Measurements from ENCODE around the gene SERF2. TPM values are rescaled to one million over a fixed set of nuclear protein-coding genes. Genes with fewer than 3 reads are reported as not detected.

Gene SERF2
- total RNA-seq, 1 donor from 2014 or later, result 340 TPM

DNA sequence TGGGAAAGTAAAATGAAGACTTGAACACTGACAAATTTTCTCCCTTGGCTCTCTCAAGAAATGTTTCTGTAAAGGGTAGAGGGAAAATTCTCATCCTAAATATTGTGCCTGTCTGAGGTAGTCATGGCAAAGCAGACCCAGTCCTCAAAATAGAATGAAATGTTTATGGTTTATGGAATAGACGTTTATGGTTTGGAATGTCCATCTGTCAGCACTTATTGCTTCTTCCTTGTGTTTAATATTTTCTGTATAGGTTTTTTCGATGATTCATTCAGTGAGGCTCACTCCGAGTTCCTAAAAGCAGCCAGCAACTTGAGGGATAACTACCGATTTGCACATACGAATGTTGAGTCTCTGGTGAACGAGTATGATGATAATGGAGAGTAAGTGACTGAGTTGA lies 29.3 kb upstream of the SERF2 start:
- TF ChIP-seq CTCF (IDR thresholded peaks at IDR 0.05; ENCODE audit: insufficient read depth, low read length, severe bottlenecking), result no peak
- peak; percentile 47 for FAIRE-seq
- no peak for DNase-seq (ENCODE audit: low read depth)
- H3K4me3 ChIP-seq (ENCODE audit: low read depth, low read length), result no peak overlapping the region
- no peaks in the 10 kb centered on the region for H3K27me3 ChIP-seq (ENCODE audit: control insufficient read depth, insufficient read depth, low read length)
- H3K36me3 ChIP-seq (ENCODE audit: control insufficient read depth, insufficient read depth, low read length), result peaks cover 23% of the 10 kb centered on the region

GRCh38 chr15:43763819-43764446 lies 28.2 kb upstream of the SERF2 start:
- no peak for TF ChIP-seq CTCF (IDR thresholded peaks at IDR 0.05; ENCODE audit: insufficient read depth, low read length, severe bottlenecking)
- Histone ChIP-seq H3K4me3 (ENCODE audit: low read depth, low read length) (no peak overlapping the region), H3K27me3 (ENCODE audit: control insufficient read depth, insufficient read depth, low read length) (no peaks in the 10 kb centered on the region), H3K36me3 (ENCODE audit: control insufficient read depth, insufficient read depth, low read length) (peaks cover 25% of the 10 kb centered on the region)
- DNase-seq (ENCODE audit: low read depth), result no peak
- FAIRE-seq, result no peak

DNA sequence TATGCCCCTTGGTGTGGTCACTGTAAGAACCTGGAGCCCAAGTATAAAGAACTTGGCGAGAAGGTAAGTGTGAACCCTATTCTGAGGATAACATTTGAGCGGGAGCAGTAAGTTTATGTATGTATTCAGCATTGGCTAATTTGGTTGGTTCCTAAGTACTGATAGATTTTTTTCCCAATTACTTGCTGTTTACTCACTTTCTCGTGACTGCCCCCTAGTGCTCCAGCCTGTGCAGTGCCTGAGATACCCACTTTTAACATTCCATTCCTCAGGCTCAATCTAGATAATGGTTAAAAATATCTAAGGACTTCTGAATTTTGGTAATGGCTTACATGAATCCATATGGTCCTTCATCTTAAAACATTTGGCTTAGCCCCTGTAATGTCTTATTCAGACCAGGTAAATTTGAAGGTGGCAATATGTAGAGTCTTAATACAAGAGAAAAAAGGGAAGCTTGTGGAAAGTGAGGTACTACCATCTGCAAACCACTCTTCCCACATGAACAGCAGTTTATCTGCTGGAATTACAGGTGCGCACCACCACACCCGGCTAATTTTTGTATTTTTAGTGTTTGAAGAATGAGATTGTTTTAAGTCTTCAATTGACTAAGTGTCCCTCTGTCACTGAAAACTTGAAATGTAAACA lies 22.4 kb upstream of the SERF2 start:
- FAIRE-seq (no peak), DNase-seq (ENCODE audit: low read depth) (peak; percentile 63)
- peak; percentile 73 for TF ChIP-seq CTCF (IDR thresholded peaks at IDR 0.05; ENCODE audit: insufficient read depth, low read length, severe bottlenecking)
- Histone ChIP-seq H3K27me3 (ENCODE audit: control insufficient read depth, insufficient read depth, low read length) (no peaks in the 10 kb centered on the region), H3K36me3 (ENCODE audit: control insufficient read depth, insufficient read depth, low read length) (peaks cover 35% of the 10 kb centered on the region), H3K4me3 (ENCODE audit: low read depth, low read length) (no peak overlapping the region)

DNA sequence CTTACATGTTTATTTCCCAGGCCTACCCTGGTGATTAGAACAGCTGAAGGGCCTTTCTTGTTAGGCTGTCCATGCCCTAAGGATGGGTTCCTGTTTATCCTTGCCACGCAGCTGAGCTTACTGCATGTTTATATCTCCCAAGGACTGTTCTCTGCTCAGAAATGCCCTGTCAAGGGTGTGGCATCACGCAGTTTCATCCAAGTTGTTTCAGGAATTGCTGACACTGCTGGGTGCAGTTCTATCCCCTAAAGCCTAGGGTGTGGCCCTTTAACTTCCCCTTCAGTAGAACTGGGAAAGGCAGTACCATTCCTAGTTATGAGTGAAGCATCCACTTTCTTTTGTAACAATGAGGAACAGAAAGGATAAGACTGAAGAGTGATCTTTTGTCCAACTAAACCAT lies 20.3 kb upstream of the SERF2 start:
- FAIRE-seq (no peak), DNase-seq (ENCODE audit: low read depth) (peak; percentile 33)
- Histone ChIP-seq H3K36me3 (ENCODE audit: control insufficient read depth, insufficient read depth, low read length) (peaks cover 27% of the 10 kb centered on the region), H3K27me3 (ENCODE audit: control insufficient read depth, insufficient read depth, low read length) (no peaks in the 10 kb centered on the region), H3K4me3 (ENCODE audit: low read depth, low read length) (no peak overlapping the region)
- TF ChIP-seq CTCF (IDR thresholded peaks at IDR 0.05; ENCODE audit: insufficient read depth, low read length, severe bottlenecking), result no peak

- Histone ChIP-seq H3K36me3 (ENCODE audit: control insufficient read depth, insufficient read depth, low read length) (peaks cover 25% of the 10 kb centered on the region), H3K4me3 (ENCODE audit: low read depth, low read length) (no peak overlapping the region), H3K27me3 (ENCODE audit: control insufficient read depth, insufficient read depth, low read length) (no peaks in the 10 kb centered on the region)
- DNase-seq (ENCODE audit: low read depth) (no peak), FAIRE-seq (no peak)
- no peak for TF ChIP-seq CTCF (IDR thresholded peaks at IDR 0.05; ENCODE audit: insufficient read depth, low read length, severe bottlenecking)
Measured at GRCh38 chr15:43772624-43773023, 19.5 kb upstream of the SERF2 start.

Data from bronchial epithelial cell (primary cell).